Liver (tissue), 9 donors: ENCODE measurements around the gene PODNL1. TPM values are rescaled to one million over a fixed set of nuclear protein-coding genes. Genes with fewer than 3 reads are reported as not detected.

Experiments
- DNase-seq: peaks from one replicate; pipeline ENCODE4 v3.0.0-alpha.2; 2017; ENCODE audit warnings: low spot score
- H3K27ac ChIP-seq, 2 donors: one replicate each; pipeline ENCODE4 v1.7.0; 2013; ENCODE audit warnings: inconsistent platforms in 2 of 2, low read length in 2 of 2, control low read depth in 1 of 2, low read depth in 1 of 2, mild to moderate bottlenecking in 1 of 2
- H3K27me3 ChIP-seq, 4 donors: one replicate each; pipeline versions ENCODE4 v1.6.1 to v1.7.0; 2013; ENCODE audit warnings: low read length in 3 of 4, inconsistent platforms in 1 of 4, mild to moderate bottlenecking in 1 of 4, moderate library complexity in 1 of 4; ENCODE audit not compliant: control insufficient read depth in 4 of 4, insufficient read depth in 4 of 4
- H3K36me3 ChIP-seq, 4 donors: one replicate each; pipeline versions ENCODE4 v1.6.1 to v1.7.0; 2013; ENCODE audit warnings: low read length in 3 of 4, mild to moderate bottlenecking in 3 of 4, low read depth in 1 of 4, moderate library complexity in 1 of 4; ENCODE audit not compliant: control insufficient read depth in 4 of 4, insufficient read depth in 3 of 4
- H3K4me1 ChIP-seq, 4 donors: one replicate each; pipeline versions ENCODE4 v1.6.1 to v1.7.0; 2013; ENCODE audit warnings: low read length in 3 of 4, mild to moderate bottlenecking in 3 of 4, moderate library complexity in 1 of 4; ENCODE audit not compliant: control insufficient read depth in 4 of 4, insufficient read depth in 4 of 4
- H3K4me3 ChIP-seq, 3 donors: one replicate each; pipeline versions ENCODE4 v1.6.1 to v1.7.0; 2013; ENCODE audit warnings: low read length in 3 of 3, control low read depth in 1 of 3, low read depth in 1 of 3, mild to moderate bottlenecking in 1 of 3
- H3K9ac ChIP-seq, 2 donors: one replicate each; pipeline ENCODE4 v1.7.0; 2013; ENCODE audit warnings: low read length in 2 of 2, mild to moderate bottlenecking in 2 of 2, moderate library complexity in 2 of 2, control low read depth in 1 of 2, low read depth in 1 of 2
- H3K9me3 ChIP-seq, 4 donors: one replicate each; pipeline versions ENCODE4 v1.6.1 to v1.7.0; 2013; ENCODE audit warnings: low read length in 3 of 4; ENCODE audit not compliant: control insufficient read depth in 4 of 4
- ATF3 ChIP-seq: IDR thresholded peaks from 2 replicates; pipeline ENCODE4 v1.6.1; 2016; ENCODE audit warnings: antibody characterized with exemption
- CTCF ChIP-seq: fragments of 150-350 bp; IDR thresholded peaks from 2 replicates; pipeline ENCODE4 v1.5.1; 2017; ENCODE audit warnings: improper control_type of control experiment, low read depth, low read length; ENCODE audit not compliant: missing input control
- EGR1 ChIP-seq, 2 donors: IDR thresholded peaks; 2 replicates each; pipeline ENCODE4 v1.6.1; 2016 to 2018; ENCODE audit warnings: antibody characterized with exemption in 2 of 2, low read depth in 2 of 2
- FOXA1 ChIP-seq: IDR thresholded peaks from 2 replicates; pipeline ENCODE4 v1.6.1; 2016; ENCODE audit warnings: antibody characterized with exemption
- FOXA2 ChIP-seq: IDR thresholded peaks from 2 replicates; pipeline ENCODE4 v1.6.1; 2016; ENCODE audit warnings: antibody characterized with exemption
- GABPA ChIP-seq, 2 donors: IDR thresholded peaks in 1 of 2; conservative IDR thresholded peaks in 1 of 2; 2 replicates each; pipeline ENCODE4 v1.6.1; 2016; ENCODE audit warnings: antibody characterized with exemption in 2 of 2, mild to moderate bottlenecking in 1 of 2, moderate library complexity in 1 of 2
- HNF4A ChIP-seq, 2 donors: conservative IDR thresholded peaks; 2 replicates each; pipeline ENCODE4 v1.6.1; 2016; ENCODE audit warnings: antibody characterized with exemption in 2 of 2, mild to moderate bottlenecking in 2 of 2
- HNF4G ChIP-seq: IDR thresholded peaks from 2 replicates; pipeline ENCODE4 v1.6.1; 2016; ENCODE audit warnings: antibody characterized with exemption
- JUND ChIP-seq, 2 donors: IDR thresholded peaks; 2 replicates each; pipeline ENCODE4 v1.6.1; 2016; ENCODE audit warnings: antibody characterized with exemption in 2 of 2
- MAX ChIP-seq: IDR thresholded peaks from 2 replicates; pipeline ENCODE4 v1.6.1; 2016; ENCODE audit warnings: antibody characterized with exemption
- NR2F2 ChIP-seq: IDR thresholded peaks from 2 replicates; pipeline ENCODE4 v1.6.1; 2016; ENCODE audit warnings: antibody characterized with exemption
- RAD21 ChIP-seq, 2 donors: IDR thresholded peaks; 2 replicates each; pipeline ENCODE4 v1.6.1; 2016; ENCODE audit warnings: antibody characterized with exemption in 2 of 2, mild to moderate bottlenecking in 2 of 2
- REST ChIP-seq: IDR thresholded peaks from 2 replicates; pipeline ENCODE4 v1.6.1; 2016; ENCODE audit warnings: antibody characterized with exemption, mild to moderate bottlenecking
- RXRA ChIP-seq, 2 donors: IDR thresholded peaks; 2 replicates each; pipeline ENCODE4 v1.6.1; 2017 to 2018; ENCODE audit warnings: antibody characterized with exemption in 2 of 2, mild to moderate bottlenecking in 1 of 2
- SP1 ChIP-seq: IDR thresholded peaks from 2 replicates; pipeline ENCODE4 v1.6.1; 2018; ENCODE audit warnings: antibody characterized with exemption, mild to moderate bottlenecking
- TAF1 ChIP-seq: conservative IDR thresholded peaks from 2 replicates; pipeline ENCODE4 v1.6.1; 2016; ENCODE audit warnings: antibody characterized with exemption, mild to moderate bottlenecking
- YY1 ChIP-seq: IDR thresholded peaks from 2 replicates; pipeline ENCODE4 v1.6.1; 2016; ENCODE audit warnings: antibody characterized with exemption, mild to moderate bottlenecking
- ZBTB33 ChIP-seq: IDR thresholded peaks from 2 replicates; pipeline ENCODE4 v1.6.1; 2016; ENCODE audit warnings: antibody characterized with exemption
- WGBS: extraction: QIAGEN DNeasy Blood & Tissue Kit; methylation state at CpG from one replicate; pipeline ENCODE4 v1.1.7; 2013; 5-methylcytosine and 5-hydroxymethylcytosine counted together
- polyA plus RNA-seq, 2 donors: library from polyadenylated mRNA; stranded (reverse) in 1 of 2; unstranded in 1 of 2; fragments of 200-250 nt in 1 of 2; fragments of >200 nt in 1 of 2; fragmentation: Nextera tagmentation in 1 of 2; extraction: Ambion mirVana in 1 of 2; gene quantifications; one replicate each; pipeline versions ENCODE4 v1.2.1 to v1.2.3, GENCODE V29; 2013 to 2015
- total RNA-seq, 2 donors: library from RNA; depleted of rRNA; stranded (reverse); fragments of >200 nt; gene quantifications; one replicate each; pipeline ENCODE4 v1.2.3, GENCODE V29; 2014
- donor health status: healthy.
- donor health status: healthy.
- donor health status: healthy.
- donor health status: healthy.
- donor health status: healthy.

Gene PODNL1
- total and polyA plus RNA-seq, 4 donors, result 0.30 TPM; not detected in 3

- H3K9me3 ChIP-seq, result no peaks in the 10 kb centered on the region
- no peak overlapping the region for H3K4me3 ChIP-seq
- H3K27me3 ChIP-seq, result no peaks in the 10 kb centered on the region
- no peak overlapping the region for H3K27ac ChIP-seq
- no peak for DNase-seq
- H3K36me3 ChIP-seq, result peaks cover 27 to 73% (median 35%) of the 10 kb centered on the region in 4 donors
- TF ChIP-seq NR2F2, result no peak
- TF ChIP-seq YY1, result no peak
- TF ChIP-seq RXRA (IDR thresholded peaks at IDR 0.05), result no peak
- TF ChIP-seq RAD21 (IDR thresholded peaks at IDR 0.05), result no peak
- TF ChIP-seq EGR1 (IDR thresholded peaks at IDR 0.05; ENCODE audit: low read depth in 2 of 2), result no peak
- TF ChIP-seq FOXA2, result no peak
- no peak for TF ChIP-seq CTCF
- TF ChIP-seq REST, result no peak
- TF ChIP-seq HNF4A (conservative IDR thresholded peaks at IDR 0.05), result no peak
- no peak for TF ChIP-seq TAF1
- TF ChIP-seq FOXA1, result no peak
- TF ChIP-seq GABPA (IDR thresholded peaks at IDR 0.05 in 1 of 2, conservative IDR thresholded peaks at IDR 0.05 in 1 of 2), result no peak
- TF ChIP-seq SP1, result no peak
- no peak for TF ChIP-seq HNF4G
- TF ChIP-seq ZBTB33, result no peak
- no peak for TF ChIP-seq JUND (IDR thresholded peaks at IDR 0.05)
- TF ChIP-seq MAX, result no peak
- no peak for TF ChIP-seq ATF3
- H3K9ac ChIP-seq, result no peak overlapping the region
- WGBS, result 94% methylated on average over 24 of the region's 24 CpGs
- no peaks in the 10 kb centered on the region for H3K4me1 ChIP-seq
Observed at GRCh38 chr19:13965377-13965896, 27.2 kb upstream of the PODNL1 start.
